ENCODE measurements around the gene MTHFD1L.

Gene MTHFD1L

DNA sequence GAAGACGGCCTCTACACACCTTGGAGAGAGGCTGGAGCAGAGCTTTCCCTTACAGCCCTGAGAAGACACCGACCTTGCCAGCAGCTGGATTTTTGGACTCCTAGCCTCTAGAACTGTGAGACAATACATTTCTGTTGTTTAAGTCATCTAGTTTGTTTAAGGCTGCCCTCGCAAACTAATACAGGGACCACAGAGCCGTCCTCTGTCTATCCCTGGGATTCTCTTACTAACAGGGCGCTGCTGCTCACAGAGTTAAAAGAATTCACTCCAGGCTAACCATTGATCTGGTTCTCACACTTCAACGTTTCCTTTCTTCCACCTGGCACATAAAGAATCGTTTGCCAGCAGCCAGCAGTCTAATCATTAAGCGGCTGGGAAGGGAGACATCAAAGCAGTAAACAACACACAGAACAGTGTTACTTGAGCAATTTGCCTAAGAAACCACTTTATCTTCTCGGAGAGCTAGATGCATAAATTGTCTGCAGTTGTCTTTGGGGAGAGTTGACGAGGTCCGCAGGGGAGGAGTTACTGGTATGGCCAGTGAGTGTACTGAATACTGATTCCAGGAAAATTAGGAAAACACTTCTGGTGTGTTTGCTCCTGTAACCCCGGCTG, 270.7 kb downstream of the MTHFD1L start:
- no peak for DNase-seq

DNA sequence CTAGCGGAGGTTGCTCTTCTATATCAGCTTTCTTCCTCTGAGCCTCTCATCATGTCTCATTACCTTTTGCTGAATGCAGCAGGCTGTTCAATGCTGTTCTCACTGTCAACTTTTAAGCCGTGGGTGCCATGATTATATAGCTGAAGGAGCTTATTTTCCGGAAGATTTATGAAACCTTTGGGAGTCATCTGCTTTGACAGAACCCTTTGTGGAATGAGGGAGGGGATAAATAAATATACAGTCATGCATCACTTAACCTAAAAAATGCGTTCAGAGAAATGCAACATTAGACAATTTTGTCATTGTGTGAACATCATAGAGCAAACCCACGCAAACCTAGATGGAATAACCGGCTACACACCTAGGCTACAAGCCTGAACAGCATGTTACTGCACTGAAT, 272.0 kb downstream of the MTHFD1L start:
- no peak for DNase-seq

DNA sequence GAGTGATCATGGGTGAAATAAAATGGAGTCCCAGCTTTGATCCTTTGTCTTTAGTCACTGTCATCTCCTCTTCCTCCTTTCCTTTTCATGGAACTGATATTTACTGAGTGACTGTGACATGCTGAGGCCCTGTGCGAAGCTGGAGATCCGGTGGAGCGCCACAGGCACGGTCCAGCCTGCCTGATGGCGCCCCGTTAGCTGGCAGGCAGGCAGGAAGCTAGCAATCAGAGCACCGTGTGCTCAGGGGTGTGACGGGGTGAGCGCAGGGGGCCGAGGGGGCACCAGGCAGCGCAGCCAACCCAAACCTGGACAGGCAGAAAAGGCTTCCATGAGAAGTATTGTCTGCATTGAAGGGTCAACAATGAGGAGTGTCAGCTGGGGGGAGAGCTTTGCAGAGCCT, 274.0 kb downstream of the MTHFD1L start:
- DNase-seq: no peak

DNA sequence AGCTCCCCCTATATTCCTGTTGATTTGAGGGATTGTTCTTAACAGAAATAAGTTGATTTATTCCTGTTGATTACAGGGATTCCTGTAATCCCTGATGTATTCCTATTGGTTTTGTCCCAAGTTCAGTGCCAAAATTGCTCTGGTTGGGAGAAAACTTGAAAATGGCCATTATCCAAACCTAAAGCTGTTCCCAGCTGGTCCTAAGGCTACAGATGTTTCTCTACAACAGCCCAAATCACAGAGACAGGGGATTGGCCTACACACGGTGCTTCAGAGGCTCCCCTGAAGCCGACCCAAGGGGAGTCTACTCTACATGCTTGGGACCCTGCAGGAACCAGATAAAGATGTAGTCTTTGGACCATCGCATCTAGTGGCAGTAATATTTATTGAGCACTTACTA, 275.3 kb downstream of the MTHFD1L start:
- no peak for DNase-seq

DNA sequence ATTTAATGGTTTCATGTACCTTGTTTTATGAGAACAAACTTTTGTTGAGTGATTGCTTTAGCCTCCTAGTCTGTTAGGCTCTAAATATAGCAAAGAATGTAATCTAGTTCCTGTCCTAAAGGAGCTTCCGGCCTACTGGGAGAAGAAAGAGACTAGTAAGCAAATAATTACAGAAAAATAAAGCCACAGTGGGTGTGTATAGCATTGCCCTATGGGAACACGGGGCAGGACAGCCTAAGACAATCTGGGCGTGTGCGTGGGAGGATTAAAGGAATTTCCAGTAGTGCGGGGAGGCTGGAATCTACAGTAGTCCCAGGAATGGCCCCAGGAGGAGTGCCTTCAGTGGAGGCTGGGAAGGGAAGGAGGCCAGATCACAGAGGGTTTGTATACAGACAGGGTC, 276.2 kb downstream of the MTHFD1L start:
- DNase-seq: no peak

DNA sequence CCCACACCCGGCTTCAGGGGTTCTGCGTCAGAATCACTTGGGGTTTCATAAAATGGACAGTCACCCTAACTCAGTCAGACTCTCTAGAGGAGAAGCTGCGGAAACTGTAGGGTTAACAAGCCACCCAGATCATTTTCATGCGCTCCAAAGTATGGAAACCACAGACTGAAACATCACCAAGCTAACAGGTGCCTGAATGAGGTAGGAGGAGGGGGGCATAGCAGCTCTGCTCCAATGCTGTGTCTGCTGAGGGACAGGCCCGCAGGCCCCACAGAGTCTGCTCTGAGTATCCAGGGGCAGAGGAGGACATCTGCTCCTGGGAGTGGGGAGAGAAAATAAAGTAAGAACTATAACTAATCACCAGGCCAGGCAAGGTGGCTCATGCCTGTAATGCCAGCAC, 277.2 kb downstream of the MTHFD1L start:
- no peak for DNase-seq

DNA sequence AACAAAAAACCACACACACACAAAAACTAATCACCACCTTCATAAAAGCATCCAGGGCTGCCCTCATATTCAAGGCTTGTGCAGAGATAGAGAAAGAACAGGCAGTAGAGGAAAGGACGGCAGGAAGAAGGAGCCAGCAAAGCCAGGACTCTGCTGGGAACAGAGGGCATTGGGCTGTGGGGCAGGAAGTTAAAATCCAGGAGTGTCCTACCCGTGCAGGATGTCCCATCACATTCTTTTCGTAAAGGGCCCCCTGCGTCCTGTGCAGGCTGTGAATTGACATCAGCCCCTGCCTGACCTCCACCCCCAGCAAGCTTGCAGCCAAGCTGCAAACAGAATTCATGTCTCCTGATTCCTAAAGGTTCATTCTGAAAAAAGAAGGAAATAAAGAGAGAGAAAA, 277.8 kb downstream of the MTHFD1L start:
- DNase-seq: no peak

DNA sequence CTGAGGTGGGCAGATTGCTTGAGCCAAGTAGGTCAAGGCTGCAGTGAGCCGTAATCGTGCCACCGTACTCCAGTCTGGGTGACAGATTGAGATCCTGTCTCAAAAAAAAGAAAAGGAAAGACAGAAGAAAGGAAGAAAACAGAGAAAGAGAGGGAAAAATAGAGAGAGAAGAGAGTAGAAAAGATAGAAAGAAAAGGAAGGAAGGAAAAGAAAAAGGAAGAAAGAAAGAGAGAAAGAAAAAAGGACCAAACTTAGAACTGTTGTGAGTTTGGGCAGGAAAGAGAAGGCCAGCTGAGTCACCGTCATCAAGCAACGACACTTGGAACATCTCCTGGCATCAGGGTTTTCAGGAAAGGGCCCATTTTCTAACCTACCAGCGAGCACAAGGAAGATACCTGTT, 278.3 kb downstream of the MTHFD1L start:
- no peak for DNase-seq

DNA sequence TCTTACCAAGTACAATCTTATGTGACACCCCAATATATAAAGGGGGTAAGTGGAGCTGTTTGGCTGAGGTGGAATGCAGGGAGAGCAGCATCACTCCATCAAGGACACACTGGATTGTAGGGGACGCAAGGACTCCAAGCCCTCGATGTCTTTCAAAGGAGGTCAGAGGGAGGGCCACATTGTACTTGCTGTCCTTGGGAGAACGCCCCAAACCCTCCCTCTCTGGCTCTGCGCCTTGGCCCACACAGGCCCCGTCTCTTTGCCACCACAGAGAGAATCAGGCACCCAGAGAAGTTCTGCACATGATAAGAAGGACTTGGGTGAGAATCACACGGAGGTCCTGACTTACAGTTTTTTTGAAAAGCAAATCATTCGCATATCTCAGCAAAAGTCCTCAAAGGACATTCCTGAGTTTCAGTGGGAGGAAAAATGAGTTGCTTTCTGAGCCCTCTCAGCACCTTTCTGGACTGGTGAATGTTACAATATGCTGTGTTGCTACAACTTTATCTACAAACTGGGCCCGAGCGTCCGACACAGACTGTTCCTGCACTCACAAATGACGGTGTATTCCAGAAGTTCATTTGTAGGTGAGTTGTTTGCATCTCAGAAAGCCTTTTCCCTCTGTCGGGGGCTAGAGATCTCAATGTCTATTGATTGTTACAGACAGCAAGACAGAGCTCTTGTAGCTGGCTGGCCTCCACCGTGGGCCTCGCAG, 281.8 kb downstream of the MTHFD1L start:
- DNase-seq: no peak

DNA sequence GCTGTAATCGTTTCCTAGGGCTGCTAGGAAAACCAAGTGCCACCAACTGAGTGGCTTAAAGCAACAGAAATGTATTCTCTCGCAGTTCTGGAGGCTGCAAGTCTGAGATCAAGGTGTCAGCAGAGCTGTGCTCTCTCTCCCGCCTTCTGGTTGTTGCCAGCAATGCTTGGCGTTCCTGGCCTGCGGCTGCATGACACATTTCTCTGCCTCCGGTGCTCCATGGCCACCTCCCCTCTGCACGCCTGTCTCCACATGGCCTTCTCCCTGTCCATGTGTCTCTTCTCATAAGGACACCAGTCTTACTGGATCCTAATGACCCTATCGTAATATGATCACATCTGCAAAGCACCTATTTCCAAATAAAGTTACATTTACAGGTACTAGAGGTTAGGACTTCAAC, 282.6 kb downstream of the MTHFD1L start:
- DNase-seq: no peak

DNA sequence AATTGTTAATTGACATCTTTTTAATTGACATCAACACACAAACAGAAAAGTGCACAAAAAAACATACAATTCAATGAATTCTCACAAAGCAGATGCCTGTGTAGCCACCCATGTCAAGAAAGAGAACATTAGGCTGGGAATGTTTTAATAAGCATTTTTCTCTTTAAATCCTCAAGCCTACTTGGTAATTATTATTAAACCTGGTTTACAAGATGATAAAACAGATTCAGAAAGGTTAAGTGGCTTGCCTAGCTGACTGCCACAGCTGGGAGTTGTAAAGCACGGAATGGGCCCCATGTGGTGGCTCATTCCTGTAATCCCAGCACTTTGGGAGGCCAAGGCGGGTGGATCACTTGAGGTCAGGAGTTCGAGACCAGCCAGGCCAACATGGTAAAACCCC, 284.3 kb downstream of the MTHFD1L start:
- DNase-seq: no peak

Data from stimulated activated CD4-positive, alpha-beta T cell treated with anti-CD3 and anti-CD28 coated beads, Interleukin-4, amount 100 ng/mL, for 24 hours (primary cell).